ENCODE data around the gene SCYGR3. TPM values are rescaled to one million over a fixed set of nuclear protein-coding genes. Genes with fewer than 3 reads are reported as not detected.
"Not testable (repeated sequence)": the region's sequence is repeated elsewhere in the genome, so short reads cannot be mapped to it uniquely, and the experiment has no call there.

The SCYGR3 gene
- polyA plus RNA-seq, 3 donors: not detected

DNA sequence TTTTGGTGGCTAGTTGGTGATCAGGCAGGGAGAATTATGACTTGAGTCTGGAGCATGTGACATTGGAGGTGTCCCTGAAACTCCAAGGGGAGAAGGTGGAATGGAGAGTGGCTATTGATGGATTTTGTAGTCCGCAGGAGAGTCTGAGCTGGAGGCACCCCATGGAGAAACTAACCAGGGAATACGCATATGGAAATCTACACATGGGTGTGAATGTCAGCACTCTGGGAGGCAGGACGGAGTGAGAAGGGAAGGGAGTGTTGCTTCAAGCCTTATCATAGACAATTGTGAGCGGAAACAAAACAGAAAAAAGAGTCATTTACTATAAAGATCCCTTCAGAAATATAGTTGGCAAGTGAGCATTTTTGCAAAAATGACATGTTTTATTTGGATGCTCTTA, 2.0 kb upstream of the SCYGR3 start:
- H3K27ac ChIP-seq (ENCODE audit: low read depth, low read length): no peak overlapping the region
- 56 to 67% (median 66%) methylated on average over 4 of the region's 4 CpGs for WGBS, 3 donors

DNA sequence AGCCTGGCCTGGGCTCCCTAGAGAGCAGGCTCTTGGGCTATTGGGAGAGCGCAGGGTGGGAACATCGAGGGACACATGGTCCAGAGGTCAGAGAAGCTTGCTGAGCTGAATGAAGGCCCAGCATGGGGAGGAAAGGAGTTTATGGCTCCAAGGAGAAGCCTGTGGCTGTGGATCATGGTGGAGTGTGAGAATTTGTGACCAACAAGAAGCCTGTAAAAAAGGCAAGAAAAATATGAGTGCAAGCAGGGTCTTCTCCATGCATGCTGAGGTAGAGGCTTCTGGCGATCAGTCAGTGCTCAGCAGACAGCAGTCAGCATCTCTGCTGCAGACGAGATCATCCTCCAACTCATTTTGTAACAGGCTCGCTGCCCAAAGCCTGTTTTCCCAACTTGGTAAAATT, 1.3 kb upstream of the SCYGR3 start:
- WGBS, 3 donors: 56 to 66% (median 60%) methylated on average over 5 of the region's 5 CpGs
- no peak overlapping the region for H3K27ac ChIP-seq (ENCODE audit: low read depth, low read length)

DNA sequence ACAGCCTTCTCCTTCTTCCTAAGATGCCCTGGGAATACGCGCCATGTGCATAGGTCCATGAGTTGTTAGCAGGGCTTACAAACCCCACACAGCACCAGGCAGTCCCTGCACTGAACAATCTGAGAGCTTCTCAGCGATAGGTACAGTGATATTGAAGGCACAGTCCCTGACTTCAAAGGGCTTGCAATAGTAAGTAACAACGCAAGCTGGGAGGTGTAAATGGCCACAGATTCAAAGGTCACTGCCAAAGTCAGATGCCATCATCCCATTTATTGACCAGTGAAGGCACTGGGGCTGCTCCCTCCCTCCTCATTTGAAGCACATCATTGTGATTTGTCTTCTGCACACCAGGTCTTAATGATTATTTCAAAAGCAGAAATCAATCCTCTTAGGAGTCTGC, 541 bp upstream of the SCYGR3 start:
- H3K27ac ChIP-seq (ENCODE audit: low read depth, low read length): no peak overlapping the region
- WGBS, 3 donors: 78 to 94% (median 89%) methylated on average over 4 of the region's 4 CpGs

DNA sequence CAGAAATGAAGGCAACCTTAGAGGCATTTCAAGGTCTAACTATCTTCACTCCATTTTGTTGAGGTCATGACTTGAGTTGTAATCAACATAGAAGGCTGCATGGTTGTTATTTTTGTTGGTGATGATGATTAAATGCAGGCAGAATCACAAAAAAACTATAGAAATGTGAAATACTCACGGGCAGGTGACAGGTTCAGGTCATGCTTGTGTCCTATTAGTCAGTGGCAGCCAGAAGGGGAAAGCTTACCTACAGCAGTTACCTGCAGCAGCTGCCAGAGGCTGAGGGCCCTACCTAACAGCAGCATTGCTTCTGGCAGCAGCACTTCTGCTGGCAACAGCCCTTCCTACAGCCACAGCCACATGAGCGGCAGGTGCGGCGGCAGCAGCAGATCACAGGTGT, 394 bp downstream of the SCYGR3 start:
- WGBS, 3 donors: 63 to 95% (median 91%) methylated on average over 1 to 4 of the region's 4 CpGs

DNA sequence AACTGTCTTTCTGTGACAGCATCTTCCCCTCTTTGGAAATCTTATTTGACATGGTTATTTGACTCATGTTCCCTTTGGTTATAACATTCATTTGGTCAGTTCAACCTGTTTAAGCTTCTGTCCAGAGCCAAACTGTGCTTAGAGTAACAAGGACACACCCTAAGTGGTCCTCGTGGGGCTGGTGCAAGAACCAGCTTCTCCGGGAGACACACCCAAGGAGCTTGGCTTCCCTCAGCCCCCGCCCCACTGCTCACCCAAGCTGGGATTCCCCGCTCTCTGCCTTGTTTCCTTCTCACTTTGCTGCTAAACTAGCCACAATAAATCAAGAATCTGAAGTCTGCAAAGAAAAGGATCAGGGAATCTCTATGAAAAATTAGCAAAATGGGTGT, 1.4 kb downstream of the SCYGR3 start:
- WGBS, 3 donors: 63 to 83% (median 72%) methylated on average over 4 of the region's 4 CpGs
- H3K27ac ChIP-seq (ENCODE audit: low read depth, low read length): no peak overlapping the region

More for the DNA sequence above, 394 bp downstream of the SCYGR3 start:
- no peak overlapping the region for H3K27ac ChIP-seq (ENCODE audit: low read depth, low read length)

DNA sequence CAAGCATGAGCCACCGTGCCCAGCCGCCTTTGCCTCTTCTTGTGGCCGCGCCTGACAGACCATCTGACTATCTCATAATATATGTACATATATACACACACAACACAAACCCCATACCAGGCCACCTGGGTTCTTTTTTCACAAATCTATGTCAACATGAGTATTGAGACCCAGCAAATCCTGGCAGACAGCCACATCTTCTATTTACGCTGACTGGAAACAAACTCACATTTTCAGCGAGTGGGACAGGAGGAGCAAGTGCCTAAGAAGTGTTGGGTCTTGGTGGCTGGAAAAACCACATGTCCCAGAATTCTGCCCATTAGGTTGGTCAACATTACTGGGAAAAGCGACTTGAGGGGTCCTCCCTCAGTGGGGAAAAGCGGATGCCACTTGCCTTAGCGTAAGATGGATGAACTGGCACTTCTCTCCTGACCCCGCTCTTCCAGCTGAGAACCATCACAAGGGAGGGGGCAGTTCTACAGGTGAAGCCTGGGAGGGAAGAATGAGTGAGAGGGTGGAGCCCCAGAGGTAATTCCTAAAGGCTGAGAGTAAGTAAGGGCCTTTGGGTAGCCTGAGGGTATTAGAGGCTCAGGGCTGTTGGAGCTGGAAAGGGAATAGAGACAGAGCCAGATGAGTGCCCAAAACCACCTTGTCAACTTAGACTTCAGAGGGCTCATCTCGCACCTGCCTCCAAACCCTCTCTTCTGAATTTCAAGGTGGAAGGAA, 1.9 kb downstream of the SCYGR3 start:
- whole genome bisulfite sequencing, 3 donors: 77 to 83% (median 79%) methylated on average over 11 of the region's 11 CpGs
- no peak overlapping the region for H3K27ac ChIP-seq (ENCODE audit: low read depth, low read length)

DNA sequence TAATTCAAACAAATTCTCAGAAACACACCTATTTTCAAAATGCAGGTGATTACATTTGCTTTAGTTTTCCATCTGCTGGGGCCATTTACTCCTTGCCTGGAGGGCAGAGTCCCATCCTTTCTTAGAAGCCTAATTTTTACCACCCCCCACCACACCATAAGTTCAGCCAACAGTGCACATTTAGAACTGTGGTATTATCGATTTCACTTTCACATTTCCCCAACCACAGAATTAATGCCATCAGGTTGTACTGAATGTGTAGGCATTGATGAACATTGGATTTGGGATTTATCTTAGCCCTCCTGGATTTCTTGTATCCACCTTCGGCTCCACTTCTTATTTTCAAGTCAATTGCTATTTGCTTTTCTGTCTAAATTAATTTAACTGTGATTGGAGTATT, 4.5 kb downstream of the SCYGR3 start:
- no peak overlapping the region for H3K27ac ChIP-seq (ENCODE audit: low read depth, low read length)
- 75 to 91% (median 83%) methylated on average over 2 of the region's 2 CpGs for WGBS, 3 donors

DNA sequence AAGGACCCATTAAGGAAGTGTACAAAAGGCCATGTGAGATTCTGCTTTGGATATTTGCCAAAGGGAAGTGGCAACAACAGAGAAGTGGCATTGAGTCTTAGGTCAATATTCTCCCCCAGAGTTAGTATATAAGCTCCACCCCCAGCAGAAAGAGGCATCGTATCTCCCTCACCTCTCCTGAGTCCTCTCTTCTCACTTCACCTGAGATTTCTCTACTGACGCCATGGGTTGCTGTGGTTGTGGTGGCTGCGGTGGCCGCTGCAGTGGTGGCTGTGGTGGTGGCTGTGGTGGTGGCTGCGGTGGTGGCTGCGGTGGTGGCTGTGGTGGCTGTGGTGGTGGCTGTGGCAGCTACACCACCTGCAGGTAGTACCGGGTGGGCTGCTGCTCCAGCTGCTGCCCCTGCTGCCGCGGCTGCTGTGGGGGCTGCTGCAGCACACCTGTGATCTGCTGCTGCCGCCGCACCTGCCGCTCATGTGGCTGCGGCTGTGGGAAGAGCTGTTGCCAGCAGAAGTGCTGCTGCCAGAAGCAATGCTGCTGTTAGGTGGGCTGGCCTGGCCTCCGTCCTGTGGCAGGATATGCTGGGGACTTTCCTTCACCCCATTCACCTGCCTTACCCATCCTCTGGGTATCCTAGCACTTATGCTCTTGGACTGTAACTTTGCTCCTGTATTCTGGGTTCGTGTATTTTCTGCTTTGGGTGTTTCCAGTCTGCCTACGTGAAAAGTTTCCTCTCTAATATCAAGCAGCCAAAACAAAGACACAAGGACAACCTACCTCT, 5.9 kb downstream of the SCYGR3 start:
- no peak overlapping the region for H3K27ac ChIP-seq (ENCODE audit: low read depth, low read length)
- WGBS, 3 donors: 62 to 74% (median 71%) methylated on average over 15 to 16 of the region's 16 CpGs

DNA sequence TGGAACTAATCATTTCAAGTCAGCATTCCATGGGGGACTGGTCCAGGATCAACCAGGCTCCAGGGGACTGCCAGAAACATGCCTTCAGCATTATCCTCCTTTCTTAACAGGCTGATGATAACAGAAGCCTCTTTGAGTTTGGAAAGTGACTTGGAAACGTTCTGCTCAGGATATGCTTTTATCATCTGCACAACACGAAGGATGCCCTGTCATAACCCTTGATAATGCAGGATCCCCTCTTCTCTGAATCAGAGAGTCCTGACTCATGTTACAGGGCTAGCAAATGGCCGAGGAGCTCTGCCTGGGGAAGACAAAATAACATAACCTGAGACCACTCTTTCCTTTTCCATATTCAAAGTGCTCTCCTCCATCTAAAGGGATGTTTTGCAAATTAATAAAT, 6.7 kb downstream of the SCYGR3 start:
- no peak overlapping the region for H3K27ac ChIP-seq (ENCODE audit: low read depth, low read length)
- WGBS, 3 donors: 41 to 60% (median 53%) methylated on average over 3 of the region's 3 CpGs

DNA sequence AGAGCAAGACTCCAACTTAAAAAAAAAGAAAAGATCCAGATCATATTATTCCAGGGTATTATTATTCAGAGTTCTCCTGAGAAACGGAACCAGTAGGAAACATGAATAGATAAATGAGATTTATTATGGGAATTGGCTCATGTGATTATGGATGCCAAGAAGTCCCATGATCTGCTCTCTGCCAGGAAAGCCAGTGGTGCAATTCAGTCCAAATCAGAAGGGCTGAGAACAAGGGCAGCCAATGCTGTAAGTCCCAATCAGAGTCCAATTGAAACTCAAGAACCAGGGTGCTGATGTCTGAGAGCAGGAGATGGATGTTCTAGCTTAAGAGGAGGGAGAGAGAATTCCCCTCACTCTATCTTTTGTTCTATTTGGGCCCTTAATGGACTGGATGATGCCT, 8.2 kb downstream of the SCYGR3 start:
- no peak overlapping the region for H3K27ac ChIP-seq (ENCODE audit: low read depth, low read length)
- WGBS, 3 donors: 59 to 82% (median 71%) methylated on average over 1 of the region's 1 CpG

DNA sequence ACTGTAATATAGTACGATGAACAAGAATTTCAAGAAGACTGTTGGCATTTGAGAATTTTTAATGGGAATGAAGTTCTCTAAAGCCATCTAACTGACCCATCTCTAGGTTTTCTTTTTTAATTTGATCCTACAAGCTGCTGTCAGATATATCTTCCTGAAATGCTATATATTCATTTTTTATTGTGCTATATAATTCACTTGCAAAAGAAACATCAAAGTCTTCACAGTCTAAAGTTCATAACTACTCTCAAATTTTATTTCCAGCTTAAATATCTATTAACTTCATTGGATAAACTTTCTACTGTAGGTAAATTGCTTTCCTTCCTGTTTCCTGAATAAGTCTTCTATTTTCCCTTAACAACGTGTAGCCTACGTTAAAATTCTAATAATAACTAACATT, 12.3 kb downstream of the SCYGR3 start:
- no peak overlapping the region for H3K27ac ChIP-seq (ENCODE audit: low read depth, low read length)
- WGBS, 3 donors: 63 to 73% (median 63%) methylated on average over 3 of the region's 3 CpGs

DNA sequence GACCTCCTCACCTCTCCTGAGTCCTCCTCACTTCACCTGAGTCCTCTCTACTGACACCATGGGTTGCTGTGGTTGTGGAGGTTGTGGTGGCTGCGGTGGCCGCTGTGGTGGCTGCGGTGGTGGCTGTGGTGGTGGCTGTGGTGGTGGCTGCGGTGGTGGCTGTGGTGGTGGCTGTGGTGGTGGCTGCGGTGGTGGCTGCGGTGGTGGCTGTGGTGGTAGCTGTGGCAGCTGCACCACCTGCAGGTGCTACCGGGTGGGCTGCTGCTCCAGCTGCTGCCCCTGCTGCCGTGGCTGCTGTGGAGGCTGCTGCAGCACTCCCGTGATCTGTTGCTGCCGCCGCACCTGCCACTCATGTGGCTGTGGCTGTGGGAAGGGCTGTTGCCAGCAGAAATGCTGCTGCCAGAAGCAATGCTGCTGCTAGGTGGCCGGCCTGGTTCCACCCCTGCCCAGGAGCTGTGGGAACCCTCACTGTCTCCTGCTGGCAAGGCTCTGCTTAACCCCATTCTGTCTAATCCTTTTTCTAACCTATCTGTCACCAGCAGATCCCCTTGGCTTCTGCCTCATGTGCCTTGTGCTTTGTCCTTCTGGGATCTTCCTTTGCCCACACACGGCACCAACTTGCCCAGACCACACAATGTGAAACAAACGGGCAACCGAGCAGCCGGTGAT, 15.7 kb downstream of the SCYGR3 start, which contains the start of gene SCYGR2:
SCYGR2 (plus strand) TSS at position 59 of the 669 bp plus-strand sequence; CDS start at position 59, 0 bp downstream.
- H3K27ac ChIP-seq (ENCODE audit: low read depth, low read length): not testable (repeated sequence)
- WGBS, 3 donors: 83 to 94% (median 87%) methylated on average over 13 to 16 of the region's 16 CpGs

DNA sequence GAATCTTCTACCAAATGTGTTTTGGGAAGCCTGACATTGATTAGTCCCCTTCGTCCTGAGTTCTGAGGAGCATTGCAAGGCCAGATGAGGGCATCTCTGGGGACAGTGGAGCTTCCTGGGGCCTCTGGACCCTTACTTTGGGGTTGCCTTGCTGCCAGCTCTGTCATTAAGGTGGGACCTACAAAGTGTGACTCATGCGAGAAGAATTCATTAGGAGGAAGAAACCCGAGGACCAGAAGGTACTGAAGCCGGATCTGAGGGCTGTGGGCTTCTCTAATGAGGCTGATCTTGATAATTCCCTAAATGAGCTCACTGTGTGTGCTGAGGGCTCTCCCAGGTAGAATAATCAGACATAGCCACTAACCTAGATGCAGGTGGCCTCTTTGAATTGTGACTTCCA, 16.6 kb downstream of the SCYGR3 start:
- WGBS, 3 donors: 37 to 79% (median 71%) methylated on average over 4 of the region's 4 CpGs
- H3K27ac ChIP-seq (ENCODE audit: low read depth, low read length): no peak overlapping the region

DNA sequence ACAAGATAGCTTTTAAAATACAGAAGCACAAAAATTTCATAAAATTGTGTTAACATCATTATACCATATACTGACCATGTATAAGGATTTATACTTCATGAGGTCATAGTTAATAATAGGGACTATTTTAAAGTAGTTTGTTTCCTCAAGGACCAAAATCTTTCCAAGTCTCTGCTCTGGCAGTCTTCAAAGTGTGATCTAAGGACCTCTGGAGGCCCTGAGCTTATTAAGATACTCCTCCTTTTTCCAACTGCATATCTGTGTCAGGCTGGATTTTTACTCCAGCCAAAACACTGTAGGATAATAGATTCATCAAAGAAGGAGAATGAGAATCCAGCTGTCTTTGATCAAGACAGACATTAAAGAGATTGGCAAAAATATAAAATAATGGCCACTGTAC, 17.6 kb downstream of the SCYGR3 start:
- H3K27ac ChIP-seq (ENCODE audit: low read depth, low read length): no peak overlapping the region

DNA sequence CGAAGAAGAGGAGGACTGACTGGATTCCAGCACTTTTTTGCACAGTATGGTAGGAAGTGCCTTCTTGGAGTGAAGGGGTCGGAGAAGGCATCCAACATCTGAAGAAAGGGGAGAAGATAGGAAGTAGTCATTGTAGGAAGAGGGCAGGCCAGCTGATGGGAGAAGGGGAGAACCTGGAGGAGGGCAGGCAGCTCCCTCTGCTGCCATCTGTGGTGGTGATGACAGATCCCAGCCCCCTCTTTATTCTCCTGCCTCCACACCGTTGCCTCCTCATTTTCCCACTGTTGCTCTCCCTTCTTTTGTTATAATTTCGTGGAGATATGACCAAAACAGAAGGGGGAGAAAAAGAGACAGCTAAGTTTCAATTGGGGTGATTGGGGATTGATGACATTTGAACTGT, 18.8 kb downstream of the SCYGR3 start:
- no peak overlapping the region for H3K27ac ChIP-seq (ENCODE audit: low read depth, low read length)
- 49 to 62% (median 53%) methylated on average over 3 to 4 of the region's 4 CpGs for WGBS, 3 donors

DNA sequence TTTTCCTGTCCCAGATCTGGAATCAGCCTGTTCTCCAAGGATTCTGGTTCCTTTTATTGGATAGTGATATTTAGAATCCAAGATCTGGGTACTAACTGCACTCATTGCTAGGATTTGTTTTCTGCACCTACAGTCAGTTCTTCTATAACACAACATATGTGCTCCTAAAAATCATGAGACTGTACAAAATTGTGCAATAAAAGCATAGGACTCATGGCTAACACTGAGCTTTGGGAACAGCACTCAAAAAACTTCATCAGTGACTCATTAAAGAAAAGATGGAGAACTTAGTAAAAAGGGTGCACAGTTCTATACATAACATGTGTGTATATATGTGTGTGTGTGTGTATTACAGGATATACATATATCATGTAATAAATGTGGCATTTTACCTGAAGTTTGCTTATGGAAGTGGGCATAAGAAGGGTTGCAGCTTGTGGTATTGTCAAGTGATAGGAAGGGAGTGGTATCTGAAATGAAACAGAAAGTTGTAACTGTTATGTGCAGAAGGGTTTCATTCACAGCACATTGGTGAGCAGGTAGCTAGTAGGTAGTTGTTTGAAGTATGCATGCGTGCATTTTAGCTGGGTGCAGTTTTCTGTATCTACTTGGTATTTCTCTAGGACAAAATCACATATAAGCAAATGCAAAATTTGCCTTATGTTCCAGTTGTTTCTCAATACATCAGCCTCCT, 21.8 kb downstream of the SCYGR3 start:
- H3K27ac ChIP-seq (ENCODE audit: low read depth, low read length): no peak overlapping the region
- 74 to 88% (median 83%) methylated on average over 1 of the region's 1 CpG for WGBS, 3 donors

DNA sequence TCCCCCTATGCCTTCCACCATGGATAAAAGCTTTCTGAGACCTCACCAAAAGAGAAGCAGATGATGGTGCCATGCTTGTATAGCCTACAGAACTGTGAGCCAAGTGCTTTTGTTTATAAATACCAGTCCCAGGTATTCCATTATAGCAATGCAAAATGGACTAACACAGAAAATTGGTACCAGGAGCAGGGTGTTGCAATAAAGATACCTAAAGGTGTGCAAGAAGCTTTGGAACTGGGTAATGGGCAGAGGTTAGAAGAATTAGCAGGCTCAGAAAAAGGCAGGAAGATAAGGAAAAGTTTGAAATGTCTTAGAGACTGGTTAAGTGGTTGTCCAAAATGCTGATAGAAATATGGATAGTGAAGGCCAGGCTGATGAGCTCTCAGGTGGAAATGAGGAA, 32.3 kb downstream of the SCYGR3 start:
- H3K27ac ChIP-seq (ENCODE audit: low read depth, low read length): no peak overlapping the region

DNA sequence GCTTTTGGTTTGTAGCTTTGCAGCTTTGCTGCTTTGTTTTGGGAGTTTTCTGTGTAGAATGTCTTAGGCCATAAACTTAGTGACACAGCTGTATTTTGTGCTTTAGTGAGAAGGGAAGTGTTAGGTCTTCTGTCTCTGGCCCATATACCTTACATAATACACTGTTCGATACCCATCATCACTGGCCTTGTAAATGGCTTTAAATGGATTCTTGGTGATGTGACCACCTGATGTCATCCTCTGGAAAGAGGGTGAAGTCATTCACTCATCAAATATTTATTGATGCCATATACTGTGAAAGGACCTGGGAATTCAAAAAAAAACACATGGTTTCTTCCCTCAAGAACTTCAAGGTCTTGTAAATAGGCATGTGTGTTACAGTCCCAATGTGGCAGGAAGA, 34.8 kb downstream of the SCYGR3 start:
- WGBS, 3 donors: 28 to 100% (median 95%) methylated on average over 1 of the region's 1 CpG
- H3K27ac ChIP-seq (ENCODE audit: low read depth, low read length): no peak overlapping the region

DNA sequence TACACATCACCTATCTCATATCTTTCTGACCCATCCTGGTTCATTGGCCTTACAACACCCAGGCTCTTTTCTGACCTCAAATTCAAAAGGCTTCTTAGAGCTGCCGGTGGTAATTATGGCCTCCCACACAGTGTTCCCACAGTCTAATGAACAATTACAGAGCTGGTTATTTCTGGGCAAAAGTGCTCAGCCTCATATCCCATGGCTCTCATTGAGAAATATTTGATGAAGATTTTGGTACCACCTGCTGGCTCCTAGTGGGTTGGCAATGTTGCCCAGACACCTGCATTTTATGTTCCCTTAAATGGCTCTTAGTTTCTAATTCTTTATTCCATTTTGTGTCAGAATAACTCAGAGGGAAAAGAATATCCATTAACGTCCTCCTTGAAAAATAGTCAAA, 36.0 kb downstream of the SCYGR3 start:
- 64 to 91% (median 81%) methylated on average over 2 of the region's 2 CpGs for WGBS, 3 donors
- no peak overlapping the region for H3K27ac ChIP-seq (ENCODE audit: low read depth, low read length)
